Neural crest cell (in vitro differentiated cells): Measurements from ENCODE around the gene ZSWIM8. TPM values are rescaled to one million over a fixed set of nuclear protein-coding genes. Genes with fewer than 3 reads are reported as not detected.
A peak's percentile ranks its signal among the peaks of the same experiment; 100 is the strongest.

ENCODE experiments used
- DNase-seq: peaks from one replicate; pipeline ENCODE4 v3.0.0; 2021; ENCODE audit warnings: low read depth, mixed read lengths, low spot score
- H3K27ac Mint-ChIP-seq: one replicate; pipeline ENCODE4 v1.8.0; 2021; ENCODE audit warnings: mild to moderate bottlenecking, mixed read lengths; ENCODE audit not compliant: unreplicated experiment
- H3K27me3 Mint-ChIP-seq: 2 replicates; pipeline ENCODE4 v1.8.0; 2021; ENCODE audit warnings: low read depth, mild to moderate bottlenecking, mixed read lengths
- H3K36me3 Mint-ChIP-seq: 2 replicates; pipeline ENCODE4 v1.8.0; 2021; ENCODE audit warnings: low read depth, mild to moderate bottlenecking, mixed read lengths
- H3K4me1 Mint-ChIP-seq: 2 replicates; pipeline ENCODE4 v1.8.0; 2021; ENCODE audit warnings: mixed read lengths
- H3K4me3 Mint-ChIP-seq: one replicate; pipeline ENCODE4 v1.8.0; 2021; ENCODE audit warnings: mild to moderate bottlenecking, mixed read lengths
- H3K9me3 Mint-ChIP-seq: 2 replicates; pipeline ENCODE4 v1.8.0; 2021; ENCODE audit warnings: mixed read lengths
- total RNA-seq: library from RNA; stranded (reverse); gene quantifications from 2 replicates; pipeline ENCODE4 v1.2.1, GENCODE V29; 2021
- TF ChIP-seq, protein P1 (sequence below): fragments of 200-600 bp; sonication (generic); conservative IDR thresholded peaks from 2 replicates; pipeline ENCODE4 v1.5.0; 2021; ENCODE audit warnings: antibody characterized with exemption, mild to moderate bottlenecking

Gene ZSWIM8
- total RNA-seq, 1 donor from 2014 or later, result 74.9 TPM

DNA sequence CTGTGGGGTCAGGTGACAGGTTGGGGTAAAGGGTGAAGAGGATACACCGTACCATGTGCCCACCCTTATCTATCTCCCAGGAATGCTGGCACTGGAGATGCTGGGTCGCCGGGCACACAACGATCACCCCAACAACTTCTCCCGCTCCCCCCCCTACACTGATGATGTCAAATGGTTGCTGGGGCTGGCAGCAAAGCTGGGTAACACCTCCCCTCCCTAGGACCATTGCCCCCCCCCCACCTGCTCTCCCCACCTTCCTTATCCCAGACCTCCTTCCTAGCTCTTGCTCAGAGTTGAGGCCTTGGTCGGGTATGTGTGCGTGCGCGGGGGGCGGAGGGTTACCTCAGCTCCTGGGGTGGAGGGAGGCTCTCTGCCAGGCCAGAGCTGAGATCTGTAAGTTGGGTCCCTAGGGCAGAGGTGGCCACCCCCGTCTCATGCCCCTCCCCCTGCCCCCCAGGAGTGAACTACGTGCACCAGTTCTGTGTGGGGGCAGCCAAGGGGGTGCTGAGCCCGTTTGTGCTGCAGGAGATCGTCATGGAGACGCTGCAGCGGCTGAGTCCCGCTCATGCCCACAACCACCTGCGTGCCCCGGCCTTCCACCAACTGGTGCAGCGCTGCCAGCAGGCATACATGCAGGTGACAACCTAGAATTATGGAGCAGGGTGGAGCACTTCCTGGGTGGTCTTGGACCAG is 15.3 kb downstream of the ZSWIM8 start:
- DNase-seq, result no peak
- H3K27me3 Mint-ChIP-seq, result no peaks in the 10 kb centered on the region
- no peak overlapping the region for H3K27ac Mint-ChIP-seq
- H3K36me3 Mint-ChIP-seq, result peaks cover 5% of the 10 kb centered on the region
- no peaks in the 10 kb centered on the region for H3K4me1 Mint-ChIP-seq
- H3K4me3 Mint-ChIP-seq, result no peak overlapping the region
- no peaks in the 10 kb centered on the region for H3K9me3 Mint-ChIP-seq
- TF ChIP-seq, protein P1, sequence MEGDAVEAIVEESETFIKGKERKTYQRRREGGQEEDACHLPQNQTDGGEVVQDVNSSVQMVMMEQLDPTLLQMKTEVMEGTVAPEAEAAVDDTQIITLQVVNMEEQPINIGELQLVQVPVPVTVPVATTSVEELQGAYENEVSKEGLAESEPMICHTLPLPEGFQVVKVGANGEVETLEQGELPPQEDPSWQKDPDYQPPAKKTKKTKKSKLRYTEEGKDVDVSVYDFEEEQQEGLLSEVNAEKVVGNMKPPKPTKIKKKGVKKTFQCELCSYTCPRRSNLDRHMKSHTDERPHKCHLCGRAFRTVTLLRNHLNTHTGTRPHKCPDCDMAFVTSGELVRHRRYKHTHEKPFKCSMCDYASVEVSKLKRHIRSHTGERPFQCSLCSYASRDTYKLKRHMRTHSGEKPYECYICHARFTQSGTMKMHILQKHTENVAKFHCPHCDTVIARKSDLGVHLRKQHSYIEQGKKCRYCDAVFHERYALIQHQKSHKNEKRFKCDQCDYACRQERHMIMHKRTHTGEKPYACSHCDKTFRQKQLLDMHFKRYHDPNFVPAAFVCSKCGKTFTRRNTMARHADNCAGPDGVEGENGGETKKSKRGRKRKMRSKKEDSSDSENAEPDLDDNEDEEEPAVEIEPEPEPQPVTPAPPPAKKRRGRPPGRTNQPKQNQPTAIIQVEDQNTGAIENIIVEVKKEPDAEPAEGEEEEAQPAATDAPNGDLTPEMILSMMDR, result no peak

DNA sequence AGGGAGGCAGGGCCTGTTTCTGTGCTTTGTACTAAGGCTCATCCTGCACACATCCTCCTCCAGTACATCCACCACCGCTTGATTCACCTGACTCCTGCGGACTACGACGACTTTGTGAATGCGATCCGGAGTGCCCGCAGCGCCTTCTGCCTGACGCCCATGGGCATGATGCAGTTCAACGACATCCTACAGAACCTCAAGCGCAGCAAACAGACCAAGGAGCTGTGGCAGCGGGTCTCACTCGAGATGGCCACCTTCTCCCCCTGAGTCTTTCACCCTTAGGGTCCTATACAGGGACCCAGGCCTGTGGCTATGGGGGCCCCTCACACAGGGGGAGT is 15.8 kb downstream of the ZSWIM8 start:
- Mint-ChIP-seq H3K4me1 (no peaks in the 10 kb centered on the region), H3K27ac (peak overlapping the region; percentile 19), H3K9me3 (no peaks in the 10 kb centered on the region), H3K27me3 (no peaks in the 10 kb centered on the region), H3K36me3 (peaks cover 5% of the 10 kb centered on the region), H3K4me3 (no peak overlapping the region)
- TF ChIP-seq, protein P1, result no peak
- DNase-seq, result no peak

DNA sequence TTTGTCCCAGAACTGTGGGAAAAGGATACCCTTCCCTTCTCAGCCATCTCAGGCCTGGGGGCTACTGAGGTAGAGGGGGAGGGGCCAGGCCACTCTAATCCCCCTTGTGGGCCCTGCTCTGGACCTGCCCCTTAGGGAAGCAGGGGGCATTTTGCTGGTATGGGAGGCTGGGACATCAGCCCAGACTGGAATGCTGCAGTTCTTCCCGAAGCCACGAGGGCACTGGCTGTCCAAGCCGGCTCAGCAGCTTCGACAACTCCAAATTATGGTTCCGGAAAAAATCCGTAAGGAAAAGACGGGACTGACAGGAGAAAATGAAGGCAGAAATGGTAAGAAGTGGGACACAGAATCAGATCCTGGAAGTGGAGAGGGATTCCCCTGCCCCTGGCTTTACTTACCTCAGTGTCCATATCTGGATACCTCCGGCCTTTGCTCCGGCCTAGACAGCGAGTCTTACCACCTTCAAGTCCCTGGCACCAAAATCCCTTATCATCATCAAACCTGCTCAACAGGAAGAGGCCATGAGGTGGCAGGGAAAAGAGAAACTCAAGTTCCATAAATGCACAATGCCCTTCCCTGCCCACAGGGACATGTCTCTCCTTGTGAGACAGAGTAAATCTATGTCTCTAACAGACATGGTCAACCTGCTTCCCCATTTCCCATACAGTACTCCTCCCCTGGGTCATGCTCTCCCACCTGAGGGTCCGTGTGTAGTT is 17.0 kb downstream of the ZSWIM8 start:
- Mint-ChIP-seq H3K9me3 (no peaks in the 10 kb centered on the region), H3K27me3 (no peaks in the 10 kb centered on the region), H3K27ac (peak overlapping the region; percentile 63), H3K4me3 (no peak overlapping the region), H3K4me1 (peaks cover 4% of the 10 kb centered on the region), H3K36me3 (peaks cover 8% of the 10 kb centered on the region)
- no peak for DNase-seq
- TF ChIP-seq, protein P1, result no peak

DNA sequence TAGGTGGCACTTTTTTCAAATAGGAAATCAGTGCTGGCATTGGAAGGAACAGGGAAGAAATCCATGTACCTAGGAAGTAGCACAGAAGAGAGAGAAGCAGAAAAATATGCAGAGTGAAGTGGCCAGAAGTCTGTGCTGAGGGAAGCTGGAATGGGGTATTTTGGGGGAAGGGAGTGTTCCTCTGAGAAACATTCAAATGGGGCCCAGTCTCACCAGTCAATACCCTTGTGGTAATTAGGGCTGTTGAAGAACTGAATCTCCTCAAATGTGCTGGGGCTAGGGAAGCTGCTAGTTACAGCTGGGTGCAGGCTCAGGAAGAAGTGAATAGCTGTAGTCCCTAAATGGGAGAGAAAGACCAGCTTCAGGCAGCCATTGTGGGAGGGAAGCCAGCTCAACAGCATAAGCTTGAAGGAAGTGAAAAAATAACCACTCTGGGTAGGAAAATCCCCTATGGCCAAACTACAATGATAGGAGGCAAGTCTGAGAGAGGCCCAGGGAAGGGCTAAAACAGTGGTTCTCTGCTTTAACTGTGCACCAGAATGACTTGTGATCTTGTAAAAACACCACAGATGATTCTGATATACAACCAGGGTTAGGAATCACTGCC is 18.4 kb downstream of the ZSWIM8 start:
- Mint-ChIP-seq H3K36me3 (peaks cover 6% of the 10 kb centered on the region), H3K4me3 (peak overlapping the region; percentile 2), H3K4me1 (peaks cover 4% of the 10 kb centered on the region), H3K9me3 (no peaks in the 10 kb centered on the region), H3K27ac (no peak overlapping the region), H3K27me3 (no peaks in the 10 kb centered on the region)
- no peak for DNase-seq
- TF ChIP-seq, protein P1, result no peak

DNA sequence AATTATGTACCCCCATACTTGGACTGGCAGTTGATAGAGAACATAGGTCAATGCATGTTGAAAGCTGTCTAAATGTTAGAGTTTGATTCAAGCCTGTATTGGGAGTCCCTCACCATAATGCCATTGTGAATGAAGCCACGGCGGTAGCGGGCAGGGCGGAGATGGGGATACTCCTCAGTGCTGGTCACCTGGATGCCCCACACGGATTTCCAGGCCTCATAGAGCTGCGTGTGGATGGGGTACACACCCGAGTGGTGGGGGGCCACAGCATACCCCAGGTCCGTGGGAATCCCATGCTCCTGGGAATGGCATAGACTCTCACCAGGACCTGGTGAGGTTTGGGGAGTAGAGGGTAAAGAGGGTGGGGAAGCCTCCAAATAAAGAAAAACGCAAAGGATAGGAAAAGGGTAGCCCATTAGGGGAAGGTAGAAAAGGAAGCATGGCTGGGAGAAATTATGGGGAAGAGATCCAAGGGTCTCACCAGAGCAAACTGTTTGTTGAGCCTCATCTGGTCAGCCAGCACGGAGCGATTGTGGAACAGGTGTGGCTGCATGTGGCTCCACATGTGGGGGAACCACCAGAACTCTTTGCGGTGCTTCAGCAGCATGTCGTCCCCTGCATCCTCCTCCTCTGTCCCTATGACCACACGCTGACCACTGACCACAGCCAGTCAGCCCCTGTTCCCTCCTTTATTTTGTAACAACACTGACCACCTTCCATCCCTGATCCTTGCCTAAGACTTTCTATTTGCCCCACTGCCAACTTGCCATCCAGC is 21.0 kb downstream of the ZSWIM8 start:
- TF ChIP-seq, protein P1, result no peak
- DNase-seq, result no peak
- H3K36me3 Mint-ChIP-seq, result peaks cover 6% of the 10 kb centered on the region
- H3K27ac Mint-ChIP-seq, result no peak overlapping the region
- no peaks in the 10 kb centered on the region for H3K9me3 Mint-ChIP-seq
- no peaks in the 10 kb centered on the region for H3K27me3 Mint-ChIP-seq
- peaks cover 14% of the 10 kb centered on the region for H3K4me1 Mint-ChIP-seq
- peak overlapping the region; percentile 69 for H3K4me3 Mint-ChIP-seq
